Measurements from ENCODE around the gene KDM3B. TPM values are rescaled to one million over a fixed set of nuclear protein-coding genes. Genes with fewer than 3 reads are reported as not detected.

The KDM3B gene
- total RNA-seq, 1 donor from 2014 or later, result 42.4 TPM

DNA sequence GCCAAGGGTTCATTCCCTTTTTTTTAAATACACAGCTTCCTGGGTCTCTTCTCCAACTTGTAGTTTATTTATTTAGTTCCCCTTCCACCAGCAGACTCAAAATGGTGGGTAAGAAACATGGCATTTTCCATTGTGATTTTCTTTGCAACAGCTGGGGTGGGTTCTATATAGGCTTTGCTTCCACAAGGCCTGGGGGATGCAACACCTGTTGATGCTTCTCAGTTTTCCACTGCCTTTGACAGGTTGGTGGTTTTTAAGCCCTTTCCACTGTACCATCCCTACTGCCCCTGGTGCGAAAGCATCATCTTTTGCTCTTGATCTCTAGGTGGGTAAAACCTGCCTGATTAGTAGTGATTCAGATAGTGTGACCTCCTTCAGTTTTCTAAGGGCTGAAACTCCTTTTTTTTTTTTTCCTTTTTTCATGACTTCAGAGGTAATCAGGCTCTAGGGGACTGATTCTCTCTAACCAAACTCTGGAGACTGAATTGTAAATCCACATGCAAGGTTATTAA is 8.5 kb downstream of the KDM3B start:
- Histone ChIP-seq H3K4me3 (ENCODE audit: low read depth, low read length) (no peak overlapping the region), H3K27me3 (ENCODE audit: control insufficient read depth, insufficient read depth, low read length) (no peaks in the 10 kb centered on the region), H3K36me3 (ENCODE audit: control insufficient read depth, insufficient read depth, low read length) (no peaks in the 10 kb centered on the region)
- FAIRE-seq (no peak), DNase-seq (ENCODE audit: low read depth) (no peak)
- TF ChIP-seq, protein P1, sequence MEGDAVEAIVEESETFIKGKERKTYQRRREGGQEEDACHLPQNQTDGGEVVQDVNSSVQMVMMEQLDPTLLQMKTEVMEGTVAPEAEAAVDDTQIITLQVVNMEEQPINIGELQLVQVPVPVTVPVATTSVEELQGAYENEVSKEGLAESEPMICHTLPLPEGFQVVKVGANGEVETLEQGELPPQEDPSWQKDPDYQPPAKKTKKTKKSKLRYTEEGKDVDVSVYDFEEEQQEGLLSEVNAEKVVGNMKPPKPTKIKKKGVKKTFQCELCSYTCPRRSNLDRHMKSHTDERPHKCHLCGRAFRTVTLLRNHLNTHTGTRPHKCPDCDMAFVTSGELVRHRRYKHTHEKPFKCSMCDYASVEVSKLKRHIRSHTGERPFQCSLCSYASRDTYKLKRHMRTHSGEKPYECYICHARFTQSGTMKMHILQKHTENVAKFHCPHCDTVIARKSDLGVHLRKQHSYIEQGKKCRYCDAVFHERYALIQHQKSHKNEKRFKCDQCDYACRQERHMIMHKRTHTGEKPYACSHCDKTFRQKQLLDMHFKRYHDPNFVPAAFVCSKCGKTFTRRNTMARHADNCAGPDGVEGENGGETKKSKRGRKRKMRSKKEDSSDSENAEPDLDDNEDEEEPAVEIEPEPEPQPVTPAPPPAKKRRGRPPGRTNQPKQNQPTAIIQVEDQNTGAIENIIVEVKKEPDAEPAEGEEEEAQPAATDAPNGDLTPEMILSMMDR (IDR thresholded peaks at IDR 0.05; ENCODE audit: insufficient read depth, low read length, severe bottlenecking), result no peak

DNA sequence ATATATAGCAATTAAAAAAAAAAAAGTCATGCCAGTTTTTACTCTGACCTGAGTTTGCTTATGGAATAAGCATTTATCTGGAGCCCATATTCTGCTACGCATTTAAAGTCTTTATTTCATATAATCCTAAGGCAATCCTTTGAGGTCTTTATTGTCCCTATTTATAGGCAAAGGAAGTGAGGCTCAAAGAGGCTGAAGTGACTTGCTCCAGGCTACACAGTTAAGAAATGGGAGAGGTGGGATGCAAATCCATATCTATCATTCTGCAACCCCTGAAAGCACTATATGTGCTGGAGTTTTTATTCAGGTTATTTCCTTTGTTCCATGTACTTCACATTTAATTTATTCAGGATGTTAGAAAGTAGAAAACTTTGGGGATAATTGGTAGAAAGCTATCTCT is 12.1 kb downstream of the KDM3B start:
- FAIRE-seq, result no peak
- Histone ChIP-seq H3K4me3 (ENCODE audit: low read depth, low read length) (no peak overlapping the region), H3K36me3 (ENCODE audit: control insufficient read depth, insufficient read depth, low read length) (no peaks in the 10 kb centered on the region), H3K27me3 (ENCODE audit: control insufficient read depth, insufficient read depth, low read length) (no peaks in the 10 kb centered on the region)
- TF ChIP-seq, protein P1 (IDR thresholded peaks at IDR 0.05; ENCODE audit: insufficient read depth, low read length, severe bottlenecking), result no peak
- DNase-seq (ENCODE audit: low read depth), result no peak

DNA sequence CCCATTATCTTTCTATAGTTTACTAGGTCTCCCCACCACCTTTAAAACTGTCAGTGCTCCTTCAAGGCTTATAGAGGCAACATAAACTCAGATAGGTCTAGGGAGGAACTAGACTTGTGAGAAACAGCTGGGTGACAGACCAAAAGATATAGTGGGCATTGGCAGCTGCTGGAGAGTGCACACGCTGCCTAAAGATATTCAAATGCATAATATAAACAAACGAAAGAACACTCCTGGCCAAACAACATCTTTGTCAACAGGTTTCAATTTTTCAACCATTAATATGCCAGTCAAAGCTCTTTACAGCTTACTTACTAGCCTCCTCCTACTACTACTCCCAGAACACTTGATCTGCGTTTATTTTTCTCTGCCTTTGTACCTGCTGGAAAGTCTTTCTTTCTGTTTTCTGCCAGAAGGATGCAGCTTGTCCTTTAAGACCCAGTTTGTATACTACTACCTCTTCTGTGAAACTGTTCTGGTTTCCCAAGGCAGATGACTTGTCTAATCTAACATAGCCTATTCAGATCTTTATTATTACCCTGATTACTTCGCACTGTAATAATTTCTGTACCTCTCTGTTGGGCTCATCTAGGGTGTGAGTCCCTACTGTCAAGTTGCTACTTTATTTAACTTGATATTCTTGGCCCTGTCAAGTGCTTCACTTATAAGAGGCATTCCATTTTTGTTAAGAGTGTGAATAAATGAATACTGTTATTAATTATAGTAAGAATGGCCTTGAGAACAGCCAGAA is 14.3 kb downstream of the KDM3B start:
- TF ChIP-seq, protein P1 (IDR thresholded peaks at IDR 0.05; ENCODE audit: insufficient read depth, low read length, severe bottlenecking), result no peak
- DNase-seq (ENCODE audit: low read depth) (no peak), FAIRE-seq (no peak)
- no peaks in the 10 kb centered on the region for H3K27me3 ChIP-seq (ENCODE audit: control insufficient read depth, insufficient read depth, low read length)
- H3K36me3 ChIP-seq (ENCODE audit: control insufficient read depth, insufficient read depth, low read length), result no peaks in the 10 kb centered on the region
- H3K4me3 ChIP-seq (ENCODE audit: low read depth, low read length), result no peak overlapping the region

DNA sequence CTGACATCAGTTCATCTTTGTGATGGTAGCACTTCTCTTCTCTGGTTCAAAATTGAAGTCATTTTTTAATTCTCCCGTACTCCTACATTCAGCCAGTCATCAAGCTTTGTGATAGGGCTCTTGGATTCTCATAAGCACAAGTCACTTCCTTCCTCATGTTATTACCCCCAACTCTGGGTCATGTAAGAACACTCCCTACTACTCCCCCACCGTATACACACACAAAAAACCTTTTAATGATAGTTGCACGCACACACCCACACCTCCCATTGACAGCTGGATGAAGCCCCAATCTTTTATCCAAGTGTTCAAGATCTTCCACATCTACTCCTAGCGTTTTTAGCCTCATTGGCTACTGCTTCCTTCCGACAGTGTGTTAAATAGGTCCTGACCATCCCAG is 16.8 kb downstream of the KDM3B start:
- no peak for DNase-seq (ENCODE audit: low read depth)
- no peak for FAIRE-seq
- TF ChIP-seq, protein P1 (IDR thresholded peaks at IDR 0.05; ENCODE audit: insufficient read depth, low read length, severe bottlenecking), result no peak

DNA sequence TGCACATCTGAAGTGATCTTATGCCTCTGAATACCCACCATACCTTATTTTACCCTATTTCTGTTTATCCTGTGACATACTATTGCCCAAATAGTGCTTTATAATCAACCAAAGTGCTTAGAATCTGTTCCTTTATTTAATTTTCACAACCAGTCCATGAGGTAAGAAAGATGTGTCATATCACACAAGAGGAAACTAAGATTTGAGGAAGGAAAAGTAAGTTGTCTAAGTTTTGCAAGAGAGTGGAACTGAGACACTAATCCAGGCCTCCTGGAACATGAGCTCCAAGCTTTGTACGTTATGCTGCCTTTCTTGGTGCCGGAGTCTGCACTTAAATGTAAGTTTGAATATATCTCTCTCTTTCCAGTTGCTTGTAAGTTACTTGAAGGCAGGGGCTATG is 17.2 kb downstream of the KDM3B start:
- TF ChIP-seq, protein P1 (IDR thresholded peaks at IDR 0.05; ENCODE audit: insufficient read depth, low read length, severe bottlenecking), result no peak
- DNase-seq (ENCODE audit: low read depth) (no peak), FAIRE-seq (no peak)
- Histone ChIP-seq H3K4me3 (ENCODE audit: low read depth, low read length) (no peak overlapping the region), H3K27me3 (ENCODE audit: control insufficient read depth, insufficient read depth, low read length) (no peaks in the 10 kb centered on the region), H3K36me3 (ENCODE audit: control insufficient read depth, insufficient read depth, low read length) (peaks cover 2% of the 10 kb centered on the region)

More for the DNA sequence above, 16.8 kb downstream of the KDM3B start:
- Histone ChIP-seq H3K36me3 (ENCODE audit: control insufficient read depth, insufficient read depth, low read length) (peaks cover 2% of the 10 kb centered on the region), H3K27me3 (ENCODE audit: control insufficient read depth, insufficient read depth, low read length) (no peaks in the 10 kb centered on the region), H3K4me3 (ENCODE audit: low read depth, low read length) (no peak overlapping the region)

Measured in bronchial epithelial cell (primary cell).